Urinary bladder (tissue), 4 donors: ENCODE data around the gene HSPB1. TPM values are rescaled to one million over a fixed set of nuclear protein-coding genes. Genes with fewer than 3 reads are reported as not detected.
"Not testable (repeated sequence)": the region's sequence is repeated elsewhere in the genome, so short reads cannot be mapped to it uniquely, and the experiment has no call there.

ENCODE experiments used
- DNase-seq: peaks from one replicate; pipeline ENCODE4 v3.0.0-alpha.2; 2015; ENCODE audit errors: extremely low spot score
- H3K27ac ChIP-seq: one replicate; pipeline ENCODE4 v1.5.1; 2013; ENCODE audit warnings: low read depth, mild to moderate bottlenecking, moderate library complexity
- H3K36me3 ChIP-seq: one replicate; pipeline ENCODE4 v1.6.1; 2013; ENCODE audit warnings: mild to moderate bottlenecking, moderate library complexity; ENCODE audit not compliant: insufficient read depth
- H3K4me1 ChIP-seq: one replicate; pipeline ENCODE4 v1.6.1; 2013; ENCODE audit warnings: mild to moderate bottlenecking, moderate library complexity; ENCODE audit not compliant: insufficient read depth
- H3K4me3 ChIP-seq: one replicate; pipeline ENCODE4 v1.5.1; 2013; ENCODE audit warnings: low read depth, low read length
- WGBS: extraction: QIAGEN DNeasy Blood & Tissue Kit; methylation state at CpG from one replicate; pipeline ENCODE4 v1.1.7; 2013; 5-methylcytosine and 5-hydroxymethylcytosine counted together
- polyA plus RNA-seq: library from polyadenylated mRNA; stranded (reverse); fragments of 200-250 nt; gene quantifications from one replicate; pipeline ENCODE4 v1.2.3, GENCODE V29; 2013
- total RNA-seq: library from RNA; depleted of rRNA; stranded (reverse); fragments of >200 nt; gene quantifications from one replicate; pipeline ENCODE4 v1.2.3, GENCODE V29; 2014
- donor health status: healthy with polysubstance abuse.
- donor health status: healthy.

Gene HSPB1
- total and polyA plus RNA-seq, 2 donors: 53.1 to 2,722 TPM

- no peaks in the 10 kb centered on the region for H3K4me1 ChIP-seq
- peaks cover 11% of the 10 kb centered on the region for H3K36me3 ChIP-seq
- H3K27ac ChIP-seq: no peak overlapping the region
- 68% methylated on average over 5 of the region's 5 CpGs for WGBS
- no peak overlapping the region for H3K4me3 ChIP-seq
- no peak for DNase-seq
These were observed 24.3 kb downstream of the HSPB1 start for GRCh38 chr7:76326646-76327233.

DNA sequence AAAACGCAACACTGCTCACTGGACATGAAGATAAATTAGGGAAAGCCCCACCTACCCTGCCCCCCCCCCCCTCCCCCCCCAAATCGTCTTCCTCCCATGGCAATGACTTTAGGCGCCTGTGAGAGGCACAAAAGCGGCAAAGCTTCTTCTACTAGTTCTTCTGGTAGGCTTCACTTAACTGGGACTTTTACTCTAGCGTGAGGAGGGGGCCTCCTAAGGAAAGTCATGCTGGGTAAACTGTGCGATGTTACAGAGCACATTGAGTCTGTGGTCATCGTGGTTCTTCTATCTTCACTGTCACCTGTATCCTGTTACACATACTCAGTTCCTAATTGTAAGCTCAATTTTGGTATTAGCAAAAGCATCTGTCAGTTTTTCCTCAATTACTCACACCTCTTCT, 25.1 kb downstream of the HSPB1 start:
- H3K27ac ChIP-seq: no peak overlapping the region
- H3K4me3 ChIP-seq: no peak overlapping the region
- no peaks in the 10 kb centered on the region for H3K4me1 ChIP-seq
- DNase-seq: no peak
- H3K36me3 ChIP-seq: peaks cover 11% of the 10 kb centered on the region
- 62% methylated on average over 7 of the region's 7 CpGs for WGBS

DNA sequence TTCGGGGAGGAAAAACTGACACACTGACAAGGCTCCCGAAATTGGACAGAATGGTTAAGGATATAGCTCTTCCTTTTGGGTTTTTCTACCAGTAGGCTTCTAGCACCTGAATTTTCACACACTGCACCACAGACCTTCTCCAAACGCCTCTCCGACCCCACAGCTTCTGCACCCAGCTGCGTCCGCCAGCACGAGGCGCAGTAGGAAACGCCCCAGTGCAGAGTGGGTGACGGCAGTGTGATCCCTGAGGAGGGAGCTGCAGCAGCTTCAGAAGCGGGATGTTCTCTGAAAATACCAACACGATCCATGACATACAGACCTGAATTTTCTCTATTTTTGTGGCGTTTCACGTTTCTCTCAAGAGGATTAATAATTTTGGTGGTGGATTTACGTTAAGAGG, 25.9 kb downstream of the HSPB1 start:
- peaks cover 11% of the 10 kb centered on the region for H3K36me3 ChIP-seq
- H3K4me3 ChIP-seq: no peak overlapping the region
- WGBS: 85% methylated on average over 15 of the region's 15 CpGs
- DNase-seq: no peak
- H3K4me1 ChIP-seq: no peaks in the 10 kb centered on the region
- no peak overlapping the region for H3K27ac ChIP-seq

DNA sequence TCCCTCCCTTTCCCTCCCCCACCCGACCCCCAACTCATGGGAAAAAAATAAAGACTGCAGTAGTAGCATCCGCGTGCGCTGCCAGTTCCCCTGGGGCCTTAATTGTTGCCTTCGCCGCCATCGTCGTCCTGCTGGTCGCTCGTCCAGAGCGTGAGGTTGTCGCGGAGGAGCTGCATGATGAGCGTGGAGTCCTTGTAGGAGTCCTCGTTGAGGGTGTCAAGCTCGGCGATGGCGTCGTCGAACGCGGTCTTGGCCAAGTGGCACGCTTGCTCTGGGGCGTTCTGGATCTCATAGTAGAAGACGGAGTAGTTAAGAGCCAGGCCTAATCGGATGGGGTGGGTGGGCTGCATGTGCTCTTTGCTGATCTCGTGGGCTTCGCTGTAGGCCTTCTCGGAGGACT, 27.0 kb downstream of the HSPB1 start:
- 93% methylated on average over 29 of the region's 29 CpGs for WGBS
- peaks cover 11% of the 10 kb centered on the region for H3K36me3 ChIP-seq
- no peak overlapping the region for H3K4me3 ChIP-seq
- no peak overlapping the region for H3K27ac ChIP-seq
- H3K4me1 ChIP-seq: peaks cover 1% of the 10 kb centered on the region
- no peak for DNase-seq

GRCh38 chr7:76330261-76330660, 27.8 kb downstream of the HSPB1 start:
- no peak for DNase-seq
- Histone ChIP-seq H3K27ac (no peak overlapping the region), H3K4me3 (no peak overlapping the region), H3K36me3 (peaks cover 11% of the 10 kb centered on the region), H3K4me1 (peaks cover 1% of the 10 kb centered on the region)
- WGBS: 44% methylated on average over 4 of the region's 4 CpGs

- Histone ChIP-seq H3K4me1 (peaks cover 1% of the 10 kb centered on the region), H3K27ac (no peak overlapping the region), H3K36me3 (peaks cover 11% of the 10 kb centered on the region), H3K4me3 (no peak overlapping the region)
- 78% methylated on average over 5 of the region's 5 CpGs for WGBS
- no peak for DNase-seq
These were observed 28.2 kb downstream of the HSPB1 start for GRCh38 chr7:76330673-76331072.

DNA sequence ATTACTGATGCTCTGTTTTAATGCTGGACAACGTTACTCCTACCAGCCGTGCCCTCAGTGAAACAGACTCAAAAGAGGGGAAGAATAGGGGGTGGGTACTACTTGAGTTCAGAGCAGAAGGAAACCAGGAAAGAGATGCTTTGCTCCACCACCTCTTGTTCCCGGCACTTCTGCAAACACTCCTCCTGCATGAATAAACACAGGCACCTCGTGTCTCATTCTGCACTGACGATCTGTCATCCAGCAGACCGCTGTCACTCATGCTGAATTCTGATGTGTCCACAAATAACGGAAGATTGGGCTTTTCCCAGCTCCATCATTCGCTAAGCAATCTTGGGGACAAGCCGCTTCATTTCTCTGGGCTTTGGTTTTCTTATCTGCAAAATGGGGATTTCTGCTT, 29.6 kb downstream of the HSPB1 start:
- no peak for DNase-seq
- Histone ChIP-seq H3K27ac (no peak overlapping the region), H3K4me1 (peaks cover 1% of the 10 kb centered on the region)

DNA sequence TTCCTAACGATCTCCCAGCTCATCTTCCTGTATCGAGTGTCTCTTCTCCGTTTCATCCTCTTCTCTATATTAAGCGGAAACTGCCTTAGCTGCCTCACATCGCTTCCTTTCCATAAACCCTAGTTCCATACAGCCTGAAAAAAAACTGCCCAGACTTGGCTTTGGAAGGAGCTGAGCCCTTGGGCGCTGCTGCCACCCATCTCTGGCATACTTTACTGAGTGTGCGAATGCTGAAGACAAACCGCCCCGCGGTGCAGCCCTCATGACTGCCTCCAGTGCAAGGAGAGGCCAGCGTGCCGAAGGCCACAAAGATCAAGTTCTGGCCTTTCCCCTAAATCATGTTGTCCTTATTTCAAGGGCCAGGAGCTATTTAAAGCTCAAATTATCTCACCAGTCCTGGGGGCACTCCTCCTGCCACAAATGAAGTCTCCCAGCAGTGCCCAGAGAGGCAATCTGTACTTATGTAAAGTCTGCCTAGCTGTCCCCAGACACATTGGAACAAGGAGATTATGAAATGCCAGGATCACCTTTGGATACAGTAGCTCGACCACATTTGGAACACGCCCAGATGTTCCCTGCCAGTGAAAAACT, 31.1 kb downstream of the HSPB1 start:
- 70% methylated on average over 14 of the region's 14 CpGs for WGBS
- no peak overlapping the region for H3K27ac ChIP-seq
- no peak overlapping the region for H3K4me3 ChIP-seq
- H3K36me3 ChIP-seq: peaks cover 11% of the 10 kb centered on the region
- peaks cover 1% of the 10 kb centered on the region for H3K4me1 ChIP-seq
- no peak for DNase-seq

More for the DNA sequence above, 29.6 kb downstream of the HSPB1 start:
- 78% methylated on average over 9 of the region's 9 CpGs for WGBS
- H3K4me3 ChIP-seq: no peak overlapping the region
- peaks cover 11% of the 10 kb centered on the region for H3K36me3 ChIP-seq

DNA sequence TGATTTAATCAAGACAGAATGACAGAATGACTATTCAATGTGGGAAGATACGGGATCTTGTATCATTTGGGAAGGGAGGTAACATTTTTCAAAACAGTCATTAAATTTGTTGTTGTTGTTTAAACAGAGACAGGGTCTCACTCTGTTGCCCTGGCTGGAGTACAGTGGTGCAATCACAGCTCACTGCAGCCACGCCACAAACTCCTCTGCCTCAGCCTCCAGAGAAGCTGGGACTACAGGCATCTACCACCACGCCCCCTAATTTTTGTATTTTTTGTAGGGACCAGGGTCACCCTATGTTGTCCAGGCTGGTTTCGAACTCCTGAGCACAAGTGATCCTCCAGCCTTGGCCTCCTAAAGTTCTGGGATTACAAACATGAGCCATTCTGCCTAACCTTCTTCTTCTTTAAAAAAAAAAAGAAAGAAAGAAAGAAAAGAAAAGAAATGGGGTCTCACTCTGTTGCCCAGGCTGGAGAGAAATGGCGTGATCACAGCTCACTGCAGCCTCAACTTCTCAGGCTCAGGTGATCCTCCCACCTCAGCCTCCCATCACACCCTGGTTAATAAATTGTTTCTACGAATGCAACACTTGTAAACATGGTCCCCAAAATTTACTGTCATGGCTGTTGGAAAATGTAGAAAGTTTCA, 32.0 kb downstream of the HSPB1 start:
- no peak for DNase-seq
- 92% methylated on average over 6 of the region's 6 CpGs for WGBS

DNA sequence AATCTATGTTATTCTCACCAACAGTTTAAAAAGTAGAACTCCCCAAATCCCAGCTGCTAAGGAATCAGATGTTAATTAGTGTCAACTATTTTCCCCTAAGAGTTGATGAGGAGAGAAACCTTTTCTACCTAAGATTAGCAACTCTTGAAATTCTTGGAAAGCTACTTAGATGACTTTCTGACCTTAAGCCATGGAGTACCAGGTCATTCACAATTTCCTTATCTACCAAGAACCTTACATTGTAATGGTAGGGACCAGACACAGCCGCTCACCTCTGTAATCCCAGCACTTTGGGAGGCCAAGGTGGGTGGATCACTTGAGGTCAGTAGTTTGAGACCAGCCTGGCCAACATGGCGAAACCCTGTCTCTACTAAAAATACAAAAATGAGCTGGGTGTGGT, 32.9 kb downstream of the HSPB1 start:
- not testable (repeated sequence) for DNase-seq, H3K4me1 ChIP-seq, H3K4me3 ChIP-seq, H3K36me3 ChIP-seq, H3K27ac ChIP-seq
- WGBS: 96% methylated on average over 2 of the region's 2 CpGs

More for the DNA sequence above, 32.0 kb downstream of the HSPB1 start:
- Histone ChIP-seq H3K36me3 (peaks cover 6% of the 10 kb centered on the region), H3K27ac (no peak overlapping the region), H3K4me3 (no peak overlapping the region), H3K4me1 (peaks cover 1% of the 10 kb centered on the region)

DNA sequence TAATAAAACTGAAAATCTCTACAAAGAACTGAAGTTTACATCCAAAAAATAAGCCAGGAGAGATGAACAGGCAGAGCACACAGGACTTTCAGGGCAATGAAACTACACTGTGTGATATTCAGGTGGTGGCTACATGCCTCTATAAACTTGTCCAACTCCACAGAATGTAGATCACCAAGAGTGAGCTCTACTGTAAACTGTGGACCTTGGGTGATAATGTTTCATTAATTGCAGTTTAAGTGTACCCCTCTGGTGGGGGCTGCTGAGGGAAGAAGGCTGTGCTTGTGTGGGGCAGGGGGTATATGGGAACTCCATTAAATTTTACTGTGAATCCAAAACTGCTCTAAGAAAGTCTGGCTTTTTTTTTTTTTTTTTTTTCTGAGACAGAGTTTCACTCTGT, 33.6 kb downstream of the HSPB1 start:
- DNase-seq: no peak
- Histone ChIP-seq H3K4me1 (peaks cover 1% of the 10 kb centered on the region), H3K4me3 (no peak overlapping the region), H3K27ac (no peak overlapping the region), H3K36me3 (no peaks in the 10 kb centered on the region)

GRCh38 chr7:76337147-76337546, 34.7 kb downstream of the HSPB1 start:
- H3K4me3 ChIP-seq: no peak overlapping the region
- H3K4me1 ChIP-seq: peaks cover 1% of the 10 kb centered on the region
- DNase-seq: no peak
- no peak overlapping the region for H3K27ac ChIP-seq
- H3K36me3 ChIP-seq: no peaks in the 10 kb centered on the region
- 82% methylated on average over 6 of the region's 6 CpGs for WGBS

DNA sequence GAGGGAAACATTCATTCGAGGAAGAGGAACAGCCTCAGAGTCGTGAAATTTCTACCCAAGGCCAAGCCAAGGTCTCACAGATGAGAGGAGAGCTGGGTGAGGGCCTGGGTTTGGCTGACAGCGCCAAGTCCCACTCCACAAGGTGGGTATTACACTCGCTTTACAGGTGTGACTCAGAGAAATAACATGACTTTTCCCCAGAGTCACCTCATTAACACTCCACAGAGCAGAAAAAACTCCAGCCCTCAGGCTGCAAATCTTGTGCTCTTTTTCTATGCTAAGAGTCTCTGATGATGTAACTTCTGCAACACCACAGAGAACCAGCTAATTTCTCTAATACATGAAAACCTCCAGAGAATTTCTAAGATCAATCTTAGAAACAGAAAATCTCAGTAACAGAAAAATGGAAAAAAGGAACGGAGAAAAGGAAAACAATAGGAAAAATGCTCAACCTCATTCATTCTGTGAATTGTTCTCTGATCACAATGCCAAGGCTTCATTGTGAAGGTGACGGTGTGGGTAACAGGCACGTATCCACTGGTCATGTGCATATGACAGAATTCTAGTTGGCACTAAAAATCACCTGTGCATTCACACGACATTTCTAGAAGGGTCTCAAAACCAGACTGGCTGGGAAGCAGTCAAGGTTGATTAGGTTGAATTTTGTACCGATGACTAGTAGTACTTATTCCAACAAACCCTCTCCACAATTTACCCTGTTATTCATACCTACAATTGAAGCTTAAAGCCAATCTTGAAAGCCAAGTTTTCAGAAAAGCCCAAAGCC, 36.0 kb downstream of the HSPB1 start:
- no peak for DNase-seq
- no peak overlapping the region for H3K27ac ChIP-seq
- peaks cover 1% of the 10 kb centered on the region for H3K4me1 ChIP-seq

More for the DNA sequence above, 36.0 kb downstream of the HSPB1 start:
- WGBS: 81% methylated on average over 9 of the region's 9 CpGs
- Histone ChIP-seq H3K4me3 (no peak overlapping the region), H3K36me3 (no peaks in the 10 kb centered on the region)
